Right lobe of liver (tissue), 4 donors: Measurements from ENCODE around the gene LIMCH1.

Source experiments
- CTCF ChIP-seq, 4 donors: fragments of 200-600 bp in 3 of 4; fragments of 450-650 bp in 1 of 4; IDR thresholded peaks; one replicate each; pipeline versions ENCODE4 v1.5.1 to v1.8.0; 2016 to 2022; ENCODE audit warnings: antibody characterized with exemption in 4 of 4, mild to moderate bottlenecking in 2 of 4
- POLR2A ChIP-seq: fragments of 450-650 bp; IDR thresholded peaks from one replicate; pipeline ENCODE4 v1.6.1; 2017; ENCODE audit warnings: antibody characterized with exemption, mild to moderate bottlenecking
- donor health status: DM: no; HTN: no; CAD: no.
- donor health status: DM: no; HTN: no; CAD: no.
- donor health status: DM: no; HTN: yes; CAD: no.

GRCh38 chr4:41538887-41539498, 1.0 kb downstream of the LIMCH1 start:
- TF ChIP-seq CTCF (IDR thresholded peaks at IDR 0.05): no peak
- no peak for TF ChIP-seq POLR2A
